HCT116 (cell line): Measurements from ENCODE around the gene SRP9. TPM values are rescaled to one million over a fixed set of nuclear protein-coding genes. Genes with fewer than 3 reads are reported as not detected.

ENCODE experiments used
- ATAC-seq: fragments of 200-7000 bp; cut with Tn5 transposase; 2 replicates; pipeline ENCODE4 v1.9.1; 2020; ENCODE audit warnings: mild to moderate bottlenecking, moderate library complexity
- BruUV-seq: library from RNA; stranded (reverse); fragments of 400-500 nt; replicated peaks from 2 replicates; lab custom pipeline; 2021; lab: Mats Ljungman, UMichigan
- CTCF ChIA-PET: fragments of 300-600 bp; sonication (Branson Sonifier 250); formaldehyde crosslinking; loops from one replicate; lab custom pipeline; 2021; ENCODE audit warnings: antibody characterized with exemption; lab: Charles Lee
- POLR2A ChIA-PET: fragments of 300-600, 350-600 bp; sonication (Branson Sonifier 250); formaldehyde crosslinking; loops from one replicate; lab custom pipeline; 2021; ENCODE audit warnings: antibody characterized with exemption; lab: Charles Lee
- RAD21 ChIA-PET, 2 experiments: fragments of 300-600 bp; sonication (Branson Sonifier 250); formaldehyde crosslinking; loops; one replicate each; lab custom pipeline; 2023; ENCODE audit warnings: low total read pairs in 2 of 2; ENCODE audit not compliant: uncharacterized antibody in 2 of 2, unreplicated experiment in 2 of 2, low non-redundant PET in 1 of 2; lab: Charles Lee
- DNase-seq: peaks from one replicate; pipeline ENCODE4 v3.0.0-alpha.2; 2010; ENCODE audit warnings: low read depth, low spot score
- H2AFZ ChIP-seq: fragments of 200-600 bp; shearing (Covaris generic), sonication (generic); 2 replicates; pipeline ENCODE4 v1.6.1; 2017; ENCODE audit warnings: low read depth, mixed run types, mixed read lengths, antibody characterized with exemption, low read length; ENCODE audit not compliant: poor library complexity, severe bottlenecking
- H3K27ac ChIP-seq: 2 replicates; pipeline ENCODE4 v1.5.1; 2012; ENCODE audit warnings: low read depth, low read length
- H3K27me3 ChIP-seq: fragments of 200-600 bp; sonication (generic); 2 replicates; pipeline ENCODE4 v1.6.1; 2016; ENCODE audit warnings: mixed run types, low read length, mixed read lengths; ENCODE audit not compliant: insufficient read depth
- H3K36me3 ChIP-seq, 2 experiments: fragments of 200-500 bp in 1 of 2; fragments of 200-600 bp in 1 of 2; sonication (Bioruptor generic) in 1 of 2; sonication (generic) in 1 of 2; 2 replicates each; pipeline versions ENCODE4 v1.5.1 to v1.6.1; 2014 to 2016; ENCODE audit warnings: low read length in 2 of 2, inconsistent platforms in 1 of 2, mixed read lengths in 1 of 2, mixed run types in 1 of 2; ENCODE audit not compliant: insufficient read depth in 2 of 2, control insufficient read depth in 1 of 2
- H3K4me1 ChIP-seq, 2 experiments: fragments of 200-600 bp in 1 of 2; sonication (generic) in 1 of 2; 2 replicates each; pipeline versions ENCODE4 v1.5.1 to v1.6.1; 2012 to 2017; ENCODE audit warnings: low read length in 2 of 2, inconsistent platforms in 1 of 2, mild to moderate bottlenecking in 1 of 2, mixed read lengths in 1 of 2, mixed run types in 1 of 2, moderate library complexity in 1 of 2; ENCODE audit not compliant: insufficient read depth in 2 of 2, control insufficient read depth in 1 of 2
- H3K4me2 ChIP-seq: fragments of 200-600 bp; sonication (generic); 2 replicates; pipeline ENCODE4 v1.6.1; 2017; ENCODE audit warnings: mixed run types, low read length, mixed read lengths
- H3K4me3 ChIP-seq, 2 experiments: fragments of 200-600 bp in 1 of 2; sonication (generic) in 1 of 2; replicated peaks in 1 of 2; 2 replicates each; pipeline ENCODE4 v1.5.1; 2011 to 2016; ENCODE audit warnings: low read length in 2 of 2, control low read depth in 1 of 2, low read depth in 1 of 2, mild to moderate bottlenecking in 1 of 2, mixed read lengths in 1 of 2, mixed run types in 1 of 2
- H3K79me2 ChIP-seq: fragments of 200-600 bp; sonication (generic); 2 replicates; pipeline ENCODE4 v1.6.1; 2017; ENCODE audit warnings: mild to moderate bottlenecking, mixed run types, low read length, moderate library complexity, mixed read lengths; ENCODE audit not compliant: insufficient read depth
- H3K9ac ChIP-seq: fragments of 200-600 bp; sonication (generic); 2 replicates; pipeline ENCODE4 v1.6.1; 2016; ENCODE audit warnings: low read length, mixed read lengths
- H3K9me2 ChIP-seq: fragments of 200-600 bp; sonication (generic), shearing (Covaris generic); 2 replicates; pipeline ENCODE4 v1.6.1; 2017; ENCODE audit warnings: mixed run types, mild to moderate bottlenecking, moderate library complexity; ENCODE audit not compliant: insufficient read depth
- H3K9me3 ChIP-seq, 2 experiments: fragments of 200-500 bp in 1 of 2; fragments of 200-600 bp in 1 of 2; sonication (Bioruptor generic) in 1 of 2; sonication (generic) in 1 of 2; 2 replicates each; pipeline ENCODE4 v1.6.1; 2014 to 2017; ENCODE audit warnings: low read length in 2 of 2, mixed read lengths in 2 of 2, inconsistent platforms in 1 of 2, low read depth in 1 of 2, mild to moderate bottlenecking in 1 of 2, mixed run types in 1 of 2, moderate library complexity in 1 of 2; ENCODE audit not compliant: control insufficient read depth in 1 of 2, insufficient read depth in 1 of 2
- H4K20me1 ChIP-seq: fragments of 200-600 bp; sonication (generic), shearing (Covaris generic); 2 replicates; pipeline ENCODE4 v1.6.1; 2017; ENCODE audit warnings: mixed run types, mild to moderate bottlenecking, moderate library complexity; ENCODE audit not compliant: insufficient read depth
- ATF3 ChIP-seq: IDR thresholded peaks from 2 replicates; pipeline ENCODE4 v1.6.1; 2012
- CBX3 ChIP-seq: IDR thresholded peaks from 2 replicates; pipeline ENCODE4 v1.6.1; 2012; ENCODE audit warnings: low read depth
- CEBPB ChIP-seq: IDR thresholded peaks from 2 replicates; pipeline ENCODE4 v1.6.1; 2012; ENCODE audit warnings: low read depth
- CTCF ChIP-seq, 3 experiments: fragments of 200-600 bp in 1 of 3; sonication (generic) in 1 of 3; IDR thresholded peaks in 2 of 3; conservative IDR thresholded peaks in 1 of 3; 2 replicates each; pipeline ENCODE4 v1.5.1; 2012 to 2017; ENCODE audit warnings: low read depth in 2 of 3, low read length in 2 of 3, antibody characterized with exemption in 1 of 3, borderline replicate concordance in 1 of 3, control low read depth in 1 of 3, mild to moderate bottlenecking in 1 of 3, mixed read lengths in 1 of 3, mixed run types in 1 of 3, moderate library complexity in 1 of 3; ENCODE audit not compliant: insufficient read depth in 1 of 3
- EGR1 ChIP-seq: IDR thresholded peaks from 2 replicates; pipeline ENCODE4 v1.6.1; 2012; ENCODE audit warnings: low read depth
- EZH2 ChIP-seq: fragments of 200-600 bp; sonication (generic); IDR thresholded peaks from 2 replicates; pipeline ENCODE4 v1.6.1; 2017; ENCODE audit warnings: antibody characterized with exemption, mixed run types
- EZH2phosphoT487 ChIP-seq: fragments of 200-600 bp; IDR thresholded peaks from 2 replicates; pipeline ENCODE4 v1.6.1; 2018; ENCODE audit warnings: antibody characterized with exemption, borderline replicate concordance
- JUND ChIP-seq: IDR thresholded peaks from 2 replicates; pipeline ENCODE4 v1.6.1; 2012
- MAX ChIP-seq: IDR thresholded peaks from 2 replicates; pipeline ENCODE4 v1.6.1; 2012
- POLR2AphosphoS5 ChIP-seq: IDR thresholded peaks from 2 replicates; pipeline ENCODE4 v1.6.1; 2011; ENCODE audit warnings: mild to moderate bottlenecking, low read depth, low read length, moderate library complexity
- REST ChIP-seq: IDR thresholded peaks from 2 replicates; pipeline ENCODE4 v1.6.1; 2012; ENCODE audit warnings: low read depth
- SIN3A ChIP-seq: IDR thresholded peaks from 2 replicates; pipeline ENCODE4 v1.6.1; 2012; ENCODE audit warnings: low read depth
- SP1 ChIP-seq: IDR thresholded peaks from 2 replicates; pipeline ENCODE4 v1.6.1; 2012; ENCODE audit warnings: low read depth
- SRF ChIP-seq: IDR thresholded peaks from 2 replicates; pipeline ENCODE4 v1.6.1; 2012; ENCODE audit warnings: low read depth
- TCF7L2 ChIP-seq: IDR thresholded peaks from 2 replicates; pipeline ENCODE4 v1.7.0; 2011; ENCODE audit warnings: borderline replicate concordance, inconsistent platforms; ENCODE audit not compliant: insufficient read depth, insufficient read length; ENCODE audit errors: extremely low read depth
- YY1 ChIP-seq: IDR thresholded peaks from 2 replicates; pipeline ENCODE4 v1.6.1; 2011; ENCODE audit warnings: low read length, low read depth, moderate library complexity, mild to moderate bottlenecking; ENCODE audit not compliant: insufficient replicate concordance; ENCODE audit errors: extremely low read depth
- ZNF274 ChIP-seq: fragments of 200-500 bp; sonication (Bioruptor generic); IDR thresholded peaks from 2 replicates; pipeline ENCODE4 v1.6.1; 2014; ENCODE audit warnings: mild to moderate bottlenecking, low read depth, low read length, inconsistent platforms
- intact Hi-C: fragments of 100-400 bp; cut with micrococcal nuclease; formaldehyde crosslinking; loops from 2 replicates; pipeline ENCODE4 v1.10.0; 2022
- total RNA-seq: library from RNA; stranded (reverse); gene quantifications from one replicate; pipeline ENCODE4 v1.2.1, GENCODE V29; 2021; ENCODE audit not compliant: unreplicated experiment

The SRP9 gene
- total RNA-seq, 1 experiment from 2014 or later = 220 TPM

- Histone ChIP-seq H3K79me2 (no peaks in the 10 kb centered on the region), H3K9me3 (no peaks in the 10 kb centered on the region), H3K9me2 (no peaks in the 10 kb centered on the region), H3K27me3 (no peaks in the 10 kb centered on the region), H3K27ac (no peak overlapping the region), H3K36me3 (no peaks in the 10 kb centered on the region), H3K4me3 (no peak overlapping the region), H3K4me2 (no peak overlapping the region), H2AFZ (no peak overlapping the region), H3K9ac (no peak overlapping the region), H4K20me1 (no peaks in the 10 kb centered on the region), H3K4me1 (peaks cover 7 to 8% of the 10 kb centered on the region in 2 experiments)
- ChIA-PET RAD21 (no interaction called here), CTCF (no interaction called here), POLR2A (no interaction called here)
- intact Hi-C loops = no loop called here
- TF ChIP-seq ZNF274 (no peak), CEBPB (no peak), SP1 (no peak), CBX3 (no peak), REST (no peak), JUND (no peak), ATF3 (no peak), EZH2 (no peak), EGR1 (no peak), EZH2phosphoT487 (no peak), POLR2AphosphoS5 (no peak), SIN3A (no peak), YY1 (no peak), CTCF (IDR thresholded peaks at IDR 0.05 in 2 of 3, conservative IDR thresholded peaks at IDR 0.05 in 1 of 3; ENCODE audit: borderline replicate concordance in 1 of 3, insufficient read depth in 1 of 3, low read depth in 2 of 3, low read length in 2 of 3) (no peak), MAX (no peak), TCF7L2 (no peak), SRF (no peak)
- no TSS peak for BruUV-seq
- ATAC-seq = no peak
- no peak for DNase-seq
These were observed 45.2 kb downstream of the SRP9 start for GRCh38 chr1:225822655-225823403.
